ENCODE data around the gene PER3.

The PER3 gene

DNA sequence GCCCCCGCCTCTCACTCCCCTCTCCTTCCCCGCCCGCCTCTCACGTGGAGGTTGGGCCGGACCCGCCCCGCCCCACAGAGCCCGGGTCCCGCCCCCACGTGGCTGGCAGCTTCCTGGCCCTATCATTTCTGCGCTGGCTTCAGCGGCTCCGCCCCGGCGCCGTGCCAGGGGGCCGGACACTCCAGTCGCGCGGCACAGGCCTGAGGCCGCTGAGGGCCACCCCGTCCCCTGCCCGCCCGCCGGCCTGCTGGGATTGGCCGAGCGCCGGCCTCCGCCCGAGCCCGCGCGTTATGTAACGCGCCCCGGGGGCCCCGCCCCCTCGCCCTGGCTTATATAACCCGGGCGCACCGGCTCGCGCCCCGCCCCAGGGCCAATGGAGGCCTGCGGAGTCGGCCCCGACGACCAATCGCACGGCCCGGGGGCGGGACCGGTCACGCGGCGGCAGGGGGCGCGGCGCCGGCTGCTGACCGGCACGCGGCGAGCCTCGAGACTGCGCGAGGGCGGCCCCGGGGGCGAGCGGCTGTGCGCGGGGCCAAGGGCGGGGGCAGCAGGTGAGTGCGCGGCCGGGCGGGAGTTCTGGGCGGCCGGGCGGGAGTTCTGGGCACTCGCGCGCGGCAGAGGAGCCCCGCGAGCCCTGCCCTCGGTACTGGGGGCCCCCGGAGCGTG, at the start of gene PER3:
Gene PER3, plus strand, starts transcription at position 466 of the 666 bp plus-strand sequence. CDS start 587 bp downstream, outside the sequence.
- no peak for FAIRE-seq

DNA sequence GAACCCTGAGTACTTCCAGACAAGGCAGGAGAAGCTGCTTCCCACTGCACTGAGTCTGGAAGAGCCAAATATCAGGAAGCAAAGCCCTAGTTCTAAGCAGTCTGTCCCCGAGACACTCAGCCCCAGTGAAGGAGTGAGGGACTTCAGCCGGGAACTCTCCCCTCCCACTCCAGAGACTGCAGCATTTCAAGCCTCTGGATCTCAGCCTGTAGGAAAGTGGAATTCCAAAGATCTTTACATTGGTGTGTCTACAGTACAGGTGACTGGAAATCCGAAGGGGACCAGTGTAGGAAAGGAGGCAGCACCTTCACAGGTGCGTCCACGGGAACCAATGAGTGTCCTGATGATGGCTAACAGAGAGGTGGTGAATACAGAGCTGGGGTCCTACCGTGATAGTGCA, 46.0 kb upstream of the PER3 start:
- no peak for FAIRE-seq

DNA sequence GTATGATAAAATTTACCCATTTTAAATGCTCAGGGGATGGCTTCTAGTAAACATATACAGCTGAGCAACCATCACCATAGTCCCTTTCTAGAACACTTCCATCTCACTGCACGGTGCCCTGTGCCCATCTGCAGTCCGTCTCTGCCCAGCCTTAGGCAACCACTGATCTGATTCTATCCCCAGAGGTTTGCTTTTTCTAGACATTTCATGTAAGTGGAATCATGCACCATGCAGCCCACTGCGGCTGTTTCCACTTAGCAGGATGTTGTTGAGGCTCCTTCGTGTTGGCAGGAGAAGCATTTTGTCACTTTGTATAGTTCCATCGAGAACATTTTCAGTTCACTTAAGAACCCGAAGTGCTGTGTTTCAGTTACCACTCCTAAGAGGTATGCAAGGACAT, 40.7 kb upstream of the PER3 start:
- no peak for FAIRE-seq

DNA sequence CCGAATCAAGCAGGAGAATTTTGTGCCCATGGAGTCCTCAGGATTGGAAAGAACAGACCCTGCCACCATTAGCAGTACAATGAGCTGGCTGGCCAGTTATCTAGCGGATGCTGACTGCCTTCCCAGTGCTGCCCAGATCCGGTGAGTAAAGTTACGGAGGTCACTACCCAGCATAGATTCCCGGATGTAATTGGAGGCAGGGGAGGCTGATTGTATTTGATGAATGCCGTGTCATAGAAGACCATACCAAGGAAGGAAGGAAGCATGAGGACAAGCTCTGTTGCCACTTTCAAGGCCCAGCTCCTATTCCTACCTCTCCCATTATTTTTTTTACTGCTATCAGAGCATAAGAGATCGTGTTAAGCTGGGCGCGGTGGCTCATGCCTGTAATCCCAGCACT, 39.2 kb upstream of the PER3 start:
- no peak for FAIRE-seq

DNA sequence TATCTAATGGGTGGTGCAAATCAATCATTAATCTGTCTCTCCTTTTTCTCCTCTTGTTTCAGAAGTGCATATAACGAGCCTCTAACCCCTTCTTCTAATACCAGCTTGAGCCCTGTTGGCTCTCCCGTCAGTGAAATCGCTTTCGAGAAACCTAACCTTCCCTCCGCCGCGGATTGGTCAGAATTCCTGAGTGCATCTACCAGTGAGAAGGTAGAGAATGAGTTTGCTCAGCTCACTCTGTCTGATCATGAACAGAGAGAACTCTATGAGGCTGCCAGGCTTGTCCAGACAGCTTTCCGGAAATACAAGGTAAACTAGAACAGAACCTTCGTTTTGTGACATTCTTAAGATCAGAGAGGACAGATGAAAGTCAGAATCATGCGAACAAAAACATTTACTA, 38.3 kb upstream of the PER3 start:
- FAIRE-seq: no peak

DNA sequence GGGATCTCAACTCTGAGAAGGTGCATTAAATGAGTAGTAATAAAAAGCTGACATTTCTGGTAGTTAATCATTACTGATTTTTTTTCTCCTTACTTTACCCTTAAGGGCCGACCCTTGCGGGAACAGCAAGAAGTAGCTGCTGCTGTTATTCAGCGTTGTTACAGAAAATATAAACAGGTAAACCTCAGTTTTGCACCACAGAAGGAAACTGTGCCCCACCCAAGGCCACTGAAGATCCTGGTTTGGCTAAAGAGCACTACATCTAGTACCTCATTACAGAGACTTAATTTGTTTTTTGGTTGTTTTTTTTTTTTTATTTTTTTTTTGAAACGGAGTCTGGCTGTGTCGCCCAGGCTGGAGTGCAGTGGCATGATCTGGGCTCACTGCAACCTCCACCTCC, 36.5 kb upstream of the PER3 start:
- no peak for FAIRE-seq

DNA sequence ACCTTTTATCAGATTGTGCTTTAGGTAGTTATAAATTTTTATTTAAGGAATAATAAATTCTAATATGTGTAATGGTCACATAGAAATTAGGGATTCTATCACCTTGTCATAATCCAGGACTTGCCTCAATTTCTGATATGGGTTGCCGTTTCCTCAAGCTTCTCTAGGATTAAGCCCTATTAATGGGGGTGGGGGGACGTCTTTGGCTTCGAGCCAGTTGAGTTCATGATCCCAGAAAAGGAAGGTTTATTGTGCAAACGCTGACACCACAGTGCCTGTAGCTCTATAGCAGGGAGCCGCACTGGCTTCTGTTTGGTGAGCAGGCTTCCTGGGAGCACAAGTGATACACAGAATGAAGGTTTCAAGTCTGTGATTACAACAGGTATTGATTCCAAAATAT, 35.0 kb upstream of the PER3 start:
- FAIRE-seq: no peak

DNA sequence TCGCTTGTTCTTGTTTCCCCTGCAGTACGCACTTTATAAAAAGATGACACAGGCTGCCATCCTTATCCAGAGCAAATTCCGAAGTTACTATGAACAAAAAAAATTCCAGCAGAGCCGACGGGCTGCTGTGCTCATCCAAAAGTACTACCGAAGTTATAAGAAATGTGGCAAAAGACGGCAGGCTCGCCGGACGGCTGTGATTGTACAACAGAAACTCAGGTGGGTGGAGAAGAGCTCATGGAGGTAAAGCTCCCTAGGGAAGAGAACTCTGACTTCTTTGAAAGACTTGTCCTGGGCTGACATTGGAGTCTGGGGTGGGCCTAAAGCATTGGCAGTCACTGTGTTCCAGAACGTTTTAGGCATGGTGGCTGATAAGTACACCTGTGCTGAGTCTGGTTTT, 32.9 kb upstream of the PER3 start:
- FAIRE-seq: no peak

DNA sequence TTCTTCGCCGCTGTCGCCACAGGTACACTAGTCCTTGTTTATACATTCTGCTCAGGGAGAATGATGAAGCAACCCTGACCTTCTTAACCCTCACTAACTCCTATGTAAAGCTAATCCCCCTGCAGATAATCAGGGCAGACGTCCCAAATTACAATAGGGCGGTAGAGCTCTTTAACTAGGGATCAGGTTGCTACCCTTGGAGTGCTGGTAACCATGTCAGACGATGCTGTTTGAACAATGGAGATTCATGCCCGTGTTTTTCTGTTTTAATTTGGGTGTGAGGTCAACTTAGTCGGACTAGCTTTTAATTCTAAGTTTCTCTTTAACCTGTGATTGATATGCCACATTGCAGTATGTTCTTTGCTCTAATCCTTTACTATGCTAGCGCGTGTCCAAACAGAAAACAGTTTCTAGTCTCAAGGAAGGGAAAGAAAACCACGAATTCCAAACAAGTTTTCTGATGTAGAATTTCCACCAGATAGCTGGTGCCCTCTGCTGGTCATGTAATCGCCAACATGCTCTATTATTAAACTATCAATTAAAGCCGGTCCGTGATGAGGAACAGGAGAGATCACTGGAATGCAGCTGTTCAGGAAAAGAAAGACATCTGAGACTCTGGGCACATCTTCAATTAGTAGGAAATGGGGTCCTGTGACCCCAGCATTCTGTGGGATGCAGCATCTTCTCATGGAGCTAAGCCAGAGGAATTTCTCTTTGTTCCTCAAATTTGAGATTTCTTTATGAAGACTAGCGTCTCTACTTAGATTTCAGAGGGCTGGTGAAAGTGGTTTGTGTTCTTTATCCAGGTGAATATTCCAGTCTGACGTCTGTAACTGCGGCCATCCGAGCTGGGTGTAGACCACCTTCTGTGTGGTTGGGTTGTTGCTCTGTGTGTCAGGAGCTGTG, 31.3 kb upstream of the PER3 start:
- peak; percentile 97 for FAIRE-seq

DNA sequence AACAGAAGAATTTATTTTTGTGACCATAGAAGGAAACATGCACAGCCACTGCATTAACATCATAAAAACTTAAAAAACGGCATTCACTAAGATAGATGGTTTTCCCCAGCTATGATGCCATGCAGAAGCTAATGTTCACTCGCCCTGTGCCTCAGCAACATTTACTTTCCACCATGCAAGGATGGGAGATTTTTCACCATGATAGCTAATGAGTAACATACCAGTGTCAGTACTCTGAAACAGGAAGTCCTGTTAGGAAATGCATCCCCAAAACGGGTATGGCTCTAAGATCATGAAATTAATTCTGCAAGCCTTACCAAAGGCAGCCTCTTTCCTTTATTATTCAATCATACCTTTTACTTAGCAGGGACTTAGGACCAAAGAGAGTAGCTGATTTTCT, 30.4 kb upstream of the PER3 start:
- FAIRE-seq: no peak

DNA sequence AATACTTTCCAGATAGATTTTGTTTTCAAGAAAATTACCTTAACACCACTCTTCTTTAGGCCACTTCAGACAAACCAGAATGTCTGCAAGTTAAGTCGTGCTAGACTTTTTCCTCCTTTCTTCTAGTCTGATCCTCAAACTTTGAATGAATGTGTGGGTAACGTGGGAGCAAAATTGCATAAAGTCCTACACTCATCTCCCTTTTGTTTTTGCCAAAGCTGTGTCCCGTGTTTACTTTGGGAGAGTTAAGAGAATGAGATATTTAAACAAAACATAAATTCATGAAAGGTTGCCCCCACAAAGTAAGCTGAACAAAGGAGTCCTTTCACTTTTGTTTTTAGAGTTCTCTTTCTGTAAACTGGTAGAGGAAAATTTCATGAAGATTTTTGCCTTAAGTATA, 29.9 kb upstream of the PER3 start:
- no peak for FAIRE-seq

DNA sequence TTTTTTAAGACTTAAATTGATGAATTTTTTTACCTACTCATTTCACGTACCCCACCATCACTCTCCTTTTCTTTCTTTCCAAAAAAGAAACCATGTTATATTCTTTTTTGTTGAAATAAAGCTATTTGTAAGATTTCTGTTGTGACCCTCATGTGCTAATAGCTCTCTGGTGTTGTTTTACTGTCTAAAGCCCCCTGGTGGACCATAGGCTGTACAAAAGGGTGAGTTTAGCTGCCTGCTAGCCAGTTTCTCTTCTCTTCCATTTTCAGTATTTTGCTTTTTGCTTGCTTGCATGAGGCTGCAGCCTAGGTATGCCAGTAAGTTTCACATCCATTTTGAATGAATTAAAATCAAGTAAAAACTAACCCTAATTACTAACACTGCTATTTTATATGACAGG, 28.6 kb upstream of the PER3 start:
- no peak for FAIRE-seq

DNA sequence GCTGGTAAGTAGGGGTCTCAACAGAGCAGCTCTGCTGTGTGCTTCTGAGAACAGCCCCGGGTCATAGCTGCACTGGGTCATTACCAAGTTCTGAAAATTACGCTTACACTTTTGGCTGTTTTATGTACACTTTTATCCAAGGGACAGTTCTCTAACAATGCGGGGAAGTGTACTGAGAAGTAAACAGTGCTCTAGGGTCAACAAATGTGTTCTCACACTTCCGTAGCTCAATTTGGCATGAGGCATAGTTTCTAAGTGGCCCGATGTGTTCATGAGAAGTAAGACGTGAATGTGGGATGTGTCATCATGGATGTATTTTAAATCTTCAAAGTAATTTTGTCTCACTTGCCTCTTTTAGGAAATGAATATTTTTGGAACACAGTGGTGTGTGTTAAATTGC, 23.8 kb upstream of the PER3 start:
- no peak for FAIRE-seq

DNA sequence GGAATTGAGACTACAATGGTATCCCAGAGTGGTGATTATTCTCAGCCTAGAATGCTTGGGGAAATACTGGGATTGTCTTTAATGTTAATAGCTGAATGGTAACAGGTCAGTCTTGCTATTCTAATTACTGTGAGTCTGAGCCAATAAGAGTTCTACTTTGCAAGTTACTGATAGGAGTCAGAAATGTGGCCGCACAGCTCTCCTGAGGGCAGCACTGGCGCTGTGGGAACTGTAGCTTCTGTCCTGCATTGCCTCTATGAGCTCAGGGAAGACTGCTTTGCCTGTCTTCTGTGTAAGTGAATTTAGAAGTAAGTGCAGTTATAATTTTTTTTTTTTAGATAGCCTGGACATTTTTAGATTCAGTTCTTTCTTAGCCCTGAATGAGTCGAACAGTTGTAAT, 23.0 kb upstream of the PER3 start:
- no peak for FAIRE-seq

DNA sequence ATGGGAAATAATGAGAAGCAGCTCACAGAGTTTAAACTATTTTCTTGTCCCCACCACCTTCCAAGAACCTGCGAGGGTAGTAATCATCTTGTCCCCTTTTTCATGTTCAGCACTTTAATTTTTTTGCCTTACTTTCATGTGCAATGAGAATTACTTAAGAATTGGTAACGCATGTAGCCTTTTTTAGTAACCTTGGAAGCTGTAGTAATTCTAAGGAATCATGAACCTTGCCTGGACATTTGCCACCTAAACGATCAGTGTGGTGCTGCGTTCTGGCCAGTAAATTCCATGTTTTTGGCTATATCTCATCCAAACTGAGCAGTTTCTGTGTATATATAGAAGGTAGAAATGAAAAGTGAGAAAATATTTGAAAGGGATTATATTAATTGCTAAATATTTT, 16.9 kb upstream of the PER3 start:
- FAIRE-seq: no peak

DNA sequence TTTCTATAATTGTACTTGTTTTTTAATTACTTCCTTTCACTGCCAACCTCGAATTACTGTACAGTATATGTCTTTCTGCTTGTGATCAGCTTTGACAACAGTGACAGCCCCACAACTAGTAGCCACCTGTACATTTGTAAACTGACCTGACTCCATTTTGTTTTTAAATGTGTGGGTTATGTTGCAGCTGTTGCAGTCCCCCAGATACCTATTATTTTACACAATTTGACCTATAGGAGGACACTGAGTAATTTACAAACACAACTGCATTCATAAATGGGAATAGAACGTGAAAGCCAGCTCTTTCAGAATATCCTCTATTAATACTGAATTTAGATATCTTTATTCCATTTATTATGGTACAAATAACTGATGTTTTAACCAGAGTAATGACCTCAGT, 15.5 kb upstream of the PER3 start:
- no peak for FAIRE-seq

DNA sequence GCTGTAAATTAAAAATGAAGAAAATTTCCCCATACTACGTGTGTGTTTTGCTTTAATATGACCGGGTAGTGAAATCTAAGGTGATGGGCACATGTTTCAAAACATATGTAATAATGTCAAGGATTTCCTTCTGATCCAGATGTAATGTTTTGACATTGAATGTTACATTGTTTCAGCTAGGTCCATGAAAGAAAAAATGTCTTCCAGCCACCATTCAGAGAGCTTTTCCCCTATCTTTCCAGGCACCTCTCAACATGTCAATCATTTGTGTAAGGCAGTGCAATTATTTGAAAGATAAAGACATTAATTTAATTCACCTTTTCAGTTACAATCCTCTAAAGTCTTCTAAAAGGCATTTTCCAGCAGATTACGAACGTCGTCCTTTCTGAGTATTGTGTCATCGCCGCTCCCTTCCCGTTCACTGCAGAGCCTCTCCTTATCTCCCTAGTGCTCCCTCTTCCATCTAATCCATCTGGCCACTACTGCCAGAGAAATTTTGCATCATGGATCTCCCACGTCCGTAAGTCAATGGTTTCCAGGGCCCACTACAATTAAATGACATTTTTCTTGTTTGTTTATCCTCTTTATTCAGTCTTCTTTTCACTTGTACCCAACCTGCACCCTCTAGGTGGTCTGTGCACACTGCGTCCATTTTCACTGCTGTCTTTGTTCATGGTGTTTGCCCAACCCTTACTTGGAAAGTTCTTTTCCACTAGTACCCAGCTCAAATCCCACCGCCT, 14.2 kb upstream of the PER3 start:
- FAIRE-seq: no peak

DNA sequence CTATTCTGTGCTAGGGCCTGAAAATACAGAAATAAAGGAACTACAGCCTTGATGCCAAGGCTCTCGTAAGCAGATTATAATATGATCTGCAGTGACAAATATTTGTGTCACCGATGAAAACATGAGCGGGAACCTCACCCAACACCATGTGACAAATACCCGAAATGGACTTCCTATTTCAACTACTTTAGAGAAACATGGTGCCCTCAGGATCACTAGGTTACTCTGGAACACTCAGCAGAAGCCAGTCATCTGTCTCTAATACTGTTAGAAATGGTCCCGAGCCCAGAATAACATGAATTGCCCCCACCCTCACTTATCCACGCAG, 13.5 kb upstream of the PER3 start:
- no peak for FAIRE-seq

DNA sequence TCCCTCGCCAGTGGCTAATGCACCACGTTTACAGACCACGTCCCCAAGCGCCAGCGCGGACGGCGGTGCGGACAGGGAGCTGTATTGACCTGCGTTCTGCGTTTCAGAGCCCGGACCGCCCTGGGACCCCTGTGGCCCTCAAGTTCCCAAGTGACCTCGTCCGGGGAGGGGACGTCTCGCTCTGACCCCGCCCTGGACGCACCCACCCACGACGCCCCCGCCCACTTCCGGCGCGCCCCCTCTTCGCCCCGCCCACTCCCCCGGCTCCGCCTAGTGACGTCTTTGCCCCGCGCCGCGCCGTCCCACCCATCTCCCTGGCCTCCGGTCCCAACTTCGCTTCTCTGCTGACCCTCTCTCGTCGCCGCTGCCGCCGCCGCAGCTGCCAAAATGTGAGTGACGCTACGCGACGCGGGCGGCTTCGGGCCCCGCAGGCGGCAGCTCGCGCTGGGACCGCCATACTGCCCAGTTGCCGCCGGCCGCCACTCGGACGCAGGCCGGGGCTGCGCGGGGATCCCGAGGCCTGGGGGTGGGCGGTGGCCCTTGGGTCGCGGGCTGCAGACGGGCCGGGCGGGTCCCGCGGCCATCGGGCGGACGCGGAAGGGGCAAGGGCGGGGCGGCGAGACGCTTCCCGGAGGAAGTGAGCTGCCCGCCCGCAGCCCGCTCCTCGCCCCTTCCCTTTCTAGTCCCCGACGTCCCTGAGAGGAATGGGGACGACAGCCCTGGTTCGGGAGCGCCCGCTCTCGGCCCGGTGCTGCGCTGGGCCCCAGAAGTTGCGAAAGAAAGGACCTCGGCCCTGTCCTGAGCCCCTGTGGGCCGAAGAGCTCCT, 12.9 kb upstream of the PER3 start, which contains the start of gene VAMP3:
Gene VAMP3, plus strand, starts transcription at position 300 of the 826 bp plus-strand sequence. Its CDS starts 88 bp downstream, at position 388.
- no peak for FAIRE-seq

DNA sequence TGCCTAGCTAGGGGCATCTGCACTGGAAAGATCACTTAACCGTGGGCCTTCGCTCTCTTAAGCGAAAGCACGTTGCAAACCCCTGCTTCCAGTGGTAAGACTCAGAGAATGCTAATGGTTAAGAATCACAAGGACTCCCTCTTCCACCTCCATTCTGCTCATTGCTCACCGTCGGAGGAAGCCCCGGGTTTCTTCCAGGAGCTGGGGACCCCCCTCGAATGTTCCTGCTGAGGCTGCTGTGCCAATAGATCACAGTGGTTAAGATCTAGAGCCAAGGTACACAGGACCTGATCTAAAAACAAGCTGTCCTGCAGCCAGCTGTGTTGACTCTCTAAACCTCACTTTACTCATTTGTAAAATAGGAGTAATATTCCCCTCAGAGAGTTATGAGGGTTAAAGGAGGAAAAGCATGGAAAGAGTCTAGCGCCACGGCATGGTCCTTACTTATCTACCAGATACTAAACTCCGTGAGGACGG, 12.2 kb upstream of the PER3 start:
- no peak for FAIRE-seq

DNA sequence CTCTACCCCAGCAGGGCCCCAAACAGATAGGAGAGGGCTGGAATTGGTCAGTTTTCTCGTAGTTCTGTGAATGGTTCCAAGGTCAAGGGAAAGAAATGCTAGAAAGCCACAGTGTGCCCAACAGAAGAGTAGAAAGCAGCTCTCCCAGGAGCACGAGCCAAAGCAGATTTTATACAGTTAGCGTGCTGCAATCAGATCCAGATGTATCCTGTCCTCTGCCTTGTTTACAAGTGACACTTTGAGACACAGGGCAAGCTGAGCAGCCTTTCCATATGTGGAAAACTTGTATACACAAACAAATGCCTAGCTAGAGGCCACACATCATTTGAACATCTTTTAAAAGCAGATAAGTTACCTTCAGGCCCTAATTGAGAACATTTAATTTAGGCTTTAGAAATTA, 6.5 kb upstream of the PER3 start:
- FAIRE-seq: no peak

DNA sequence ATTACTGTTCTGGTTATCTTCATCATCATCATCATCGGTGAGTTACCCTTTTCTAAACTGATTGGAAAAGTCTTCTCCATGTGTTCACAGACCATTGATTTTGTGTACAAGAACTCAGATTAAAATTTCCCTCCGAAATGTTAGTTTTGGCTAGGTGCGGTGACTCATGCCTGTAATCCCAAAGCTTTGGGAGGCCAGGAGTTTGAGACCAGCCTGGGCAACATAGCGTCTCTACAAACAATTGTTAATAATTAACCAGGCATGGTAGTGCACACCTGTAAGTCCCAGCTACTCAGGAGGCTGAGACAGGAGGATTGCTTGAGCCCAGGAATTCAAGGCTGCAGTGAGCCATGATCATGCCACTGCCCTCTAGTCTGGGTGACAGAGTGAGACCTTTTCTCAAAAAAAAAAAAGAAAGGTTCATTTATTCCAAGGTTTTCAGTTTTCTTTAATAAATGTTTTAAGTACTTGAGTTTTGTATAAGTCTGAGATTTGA, 5.9 kb upstream of the PER3 start:
- FAIRE-seq: no peak

DNA sequence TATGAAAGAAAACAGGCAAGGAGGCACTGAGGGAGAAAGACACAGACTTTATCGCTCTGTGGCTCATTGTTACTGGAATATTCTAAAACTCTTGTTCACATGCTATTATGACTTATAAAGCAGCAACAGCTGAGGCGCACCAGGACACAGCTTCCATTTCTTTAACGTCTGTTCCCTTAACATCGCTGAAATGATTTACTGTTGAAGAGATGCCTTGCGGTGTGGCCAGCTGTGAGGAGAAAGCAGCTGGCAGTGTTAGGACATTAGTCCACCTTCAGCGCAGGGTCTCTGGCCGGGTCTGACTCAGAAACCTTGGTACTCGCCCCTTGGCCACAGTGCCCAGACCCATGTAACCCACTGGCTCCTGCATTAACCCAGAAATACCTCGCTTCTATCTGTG, 3.1 kb upstream of the PER3 start:
- no peak for FAIRE-seq

Measured in islet of Langerhans (tissue), 1 donor.